GM18909 (cell line): Measurements from ENCODE around the gene DSG2.
"Not testable (repeated sequence)": the region's sequence is repeated elsewhere in the genome, so short reads cannot be mapped to it uniquely, and the experiment has no call there.

Experiments
- ATAC-seq: cut with Tn5 transposase; IDR thresholded peaks from one replicate; pipeline ENCODE4 v1.9.1; 2021; ENCODE audit warnings: mild to moderate bottlenecking; ENCODE audit not compliant: unreplicated experiment, poor library complexity

Gene DSG2

DNA sequence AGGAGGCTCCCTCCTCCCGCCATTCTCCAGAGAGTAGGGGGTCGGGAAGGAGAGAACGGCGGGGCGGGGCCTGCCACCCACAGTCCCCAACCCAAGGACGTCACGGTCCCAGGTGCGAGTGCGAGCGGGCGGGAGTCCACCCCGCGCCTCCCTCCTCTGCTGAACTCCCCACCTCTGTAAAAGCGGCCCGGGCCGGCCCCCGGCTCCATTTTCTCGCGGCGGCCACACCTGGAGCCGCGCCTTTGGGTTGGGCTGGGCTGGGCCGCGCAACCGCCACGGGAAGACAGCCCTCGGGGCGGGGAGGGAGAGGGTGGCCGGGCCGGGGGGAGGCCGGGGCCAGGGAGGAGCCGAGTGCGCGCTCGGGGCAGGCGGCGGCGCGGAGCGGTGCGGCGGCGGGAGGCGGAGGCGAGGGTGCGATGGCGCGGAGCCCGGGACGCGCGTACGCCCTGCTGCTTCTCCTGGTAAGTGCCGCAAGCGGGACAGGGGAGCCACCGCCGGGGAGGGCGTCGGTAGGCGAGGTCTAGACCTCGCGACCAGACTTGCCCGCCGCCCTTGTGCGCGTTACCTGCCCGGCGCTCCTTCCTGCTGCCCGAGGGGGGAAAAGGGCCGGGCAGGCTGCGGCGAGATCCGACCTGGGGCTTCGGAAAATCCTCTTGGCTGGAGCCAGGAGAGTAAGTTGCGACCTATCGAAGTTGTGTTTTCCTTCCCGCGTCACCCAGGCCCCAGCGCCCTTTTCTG lies at the start of gene DSG2:
TSS of gene DSG2 (plus strand) at position 342 of the 738 bp plus-strand sequence. CDS start at position 417, 75 bp downstream.
- peak; percentile 46 for ATAC-seq

DNA sequence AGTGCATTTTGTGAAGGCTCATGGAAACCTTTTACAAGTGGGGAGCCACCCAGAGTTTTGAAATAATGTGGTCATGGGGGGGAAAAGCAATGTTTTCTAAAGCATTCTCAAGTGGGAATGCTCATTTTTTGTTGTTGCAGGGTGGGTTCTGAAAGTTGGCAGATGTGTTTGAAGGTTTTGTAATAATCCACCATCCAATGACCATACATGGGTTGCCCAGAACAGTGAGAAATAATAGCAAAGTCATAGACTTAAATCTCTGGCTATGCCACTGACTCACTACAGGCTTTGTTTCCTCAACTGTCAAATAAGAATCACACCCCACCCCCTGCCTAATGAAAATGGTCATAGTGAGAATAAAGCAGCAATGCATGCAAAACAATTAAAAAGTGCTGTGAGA lies 47.6 kb upstream of the DSG2 start:
- ATAC-seq: no peak

DNA sequence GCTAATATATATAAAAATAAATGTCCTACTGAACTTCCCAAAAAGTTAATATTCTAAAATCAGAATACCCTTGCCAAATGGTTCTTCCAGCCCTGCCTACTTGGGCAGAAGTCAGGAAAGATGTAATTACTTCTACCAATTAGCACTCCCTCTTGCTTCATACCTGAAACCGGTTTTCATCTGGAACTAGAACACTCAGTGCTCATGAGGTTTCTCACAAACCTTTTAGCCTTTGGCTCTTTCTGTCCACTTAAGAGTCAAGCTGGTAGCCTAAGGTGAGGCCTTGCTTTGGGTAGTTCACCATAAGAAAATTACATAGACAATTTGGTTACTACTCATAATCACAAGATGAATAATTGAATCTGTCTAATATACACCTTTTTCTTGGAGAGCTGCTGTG lies 46.4 kb upstream of the DSG2 start:
- no peak for ATAC-seq

DNA sequence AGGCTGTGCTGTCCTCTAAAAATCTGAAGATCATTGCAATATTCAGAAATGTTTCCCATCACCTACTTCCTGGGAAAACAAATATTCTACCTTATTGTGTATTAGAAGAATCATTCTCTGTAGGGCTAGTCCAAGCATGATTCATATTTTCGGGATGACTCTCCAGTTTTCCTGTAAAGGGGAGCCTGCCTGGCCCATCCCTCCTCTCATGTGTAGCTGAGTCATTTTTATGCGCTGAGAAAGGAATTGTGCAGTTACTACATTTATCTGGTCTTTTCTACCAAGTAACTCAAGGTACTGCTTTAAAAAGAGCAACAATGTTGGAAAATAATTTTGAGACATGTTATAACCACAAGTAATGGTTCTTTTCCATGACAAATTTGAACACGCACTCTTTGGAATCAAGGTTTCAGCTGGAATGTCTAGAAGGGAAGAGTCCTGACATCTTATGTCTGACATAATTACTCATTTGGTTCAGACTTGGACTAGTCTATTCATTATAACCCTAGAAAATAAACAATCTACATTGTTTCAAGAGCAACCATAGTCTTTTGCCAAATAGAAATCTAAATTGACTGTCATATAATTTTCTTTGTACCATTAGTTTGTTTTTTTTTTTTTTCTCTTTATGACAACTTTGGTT lies 43.8 kb upstream of the DSG2 start:
- ATAC-seq: no peak

DNA sequence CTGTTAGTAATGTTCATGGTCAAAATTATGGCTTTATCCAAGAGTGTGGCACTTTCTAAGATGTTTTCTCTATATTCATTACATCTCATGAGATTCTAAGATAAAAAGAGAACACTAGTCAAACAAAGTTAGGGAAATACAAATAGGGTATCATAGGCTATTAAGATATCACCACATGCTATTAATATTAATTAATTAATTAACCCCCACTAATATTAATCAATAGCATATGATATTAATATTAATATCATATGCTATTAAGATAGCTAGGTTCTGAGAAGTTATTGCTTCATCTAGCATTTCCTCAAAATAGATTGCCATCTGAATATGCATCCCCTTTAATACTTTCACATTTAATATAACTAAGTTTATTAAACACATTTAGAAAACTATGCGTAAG lies 28.3 kb upstream of the DSG2 start:
- ATAC-seq: no peak

DNA sequence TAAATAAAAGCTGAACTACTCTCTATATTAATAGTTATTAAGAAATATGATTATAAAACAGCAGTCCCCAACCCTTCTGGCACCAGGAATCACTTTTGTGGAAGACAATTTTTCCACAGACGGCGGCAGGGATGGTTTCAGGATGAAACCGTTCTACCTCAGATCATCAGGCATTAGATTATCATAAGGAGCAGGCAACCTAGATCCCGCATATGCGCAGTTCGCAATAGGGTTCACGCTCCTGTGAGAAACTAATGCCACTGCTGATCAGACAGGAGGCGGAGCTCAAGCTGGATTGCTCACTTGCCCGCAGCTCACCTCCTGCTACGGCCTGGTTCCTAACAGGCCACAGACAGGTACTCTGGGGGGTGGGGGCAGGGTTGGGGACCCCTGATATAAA lies 19.3 kb upstream of the DSG2 start:
- no peak for ATAC-seq

DNA sequence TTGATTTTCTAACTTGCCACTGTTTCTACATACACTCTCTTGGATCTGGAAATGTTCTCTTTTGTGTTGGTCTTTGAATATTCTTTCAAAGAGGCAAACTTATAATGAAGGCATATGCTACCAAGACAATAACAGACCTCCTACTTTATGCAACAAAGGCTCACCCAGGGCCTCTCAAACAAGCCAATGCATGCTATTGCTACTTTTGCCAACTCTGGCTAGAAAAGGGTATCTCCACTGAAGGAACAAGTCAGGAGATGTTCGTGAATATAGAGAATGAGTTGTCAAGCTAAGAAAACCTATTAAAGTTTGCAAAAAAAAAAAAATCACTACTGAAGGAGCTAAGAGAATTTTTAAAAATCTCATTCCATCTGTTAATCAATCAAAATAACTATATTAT lies 15.9 kb upstream of the DSG2 start:
- no peak for ATAC-seq

DNA sequence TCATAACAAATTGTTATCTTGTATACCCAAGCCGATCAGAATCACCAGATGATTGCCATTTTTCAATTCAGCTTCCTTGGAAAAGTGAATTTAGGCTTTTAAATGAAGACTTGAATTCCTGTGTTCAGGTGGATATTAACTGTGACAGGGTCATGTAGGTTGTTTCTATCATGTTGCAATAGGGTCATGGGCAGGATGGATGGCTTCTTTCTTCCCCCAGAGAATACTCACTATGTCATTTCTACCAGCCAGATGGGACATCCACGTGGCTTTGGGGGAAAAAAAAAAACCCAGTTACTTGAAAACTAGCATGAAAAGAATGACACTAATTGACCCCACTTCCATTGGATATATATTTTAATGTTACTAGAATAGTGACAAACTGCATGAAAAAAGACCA lies 14.6 kb upstream of the DSG2 start:
- ATAC-seq: no peak

DNA sequence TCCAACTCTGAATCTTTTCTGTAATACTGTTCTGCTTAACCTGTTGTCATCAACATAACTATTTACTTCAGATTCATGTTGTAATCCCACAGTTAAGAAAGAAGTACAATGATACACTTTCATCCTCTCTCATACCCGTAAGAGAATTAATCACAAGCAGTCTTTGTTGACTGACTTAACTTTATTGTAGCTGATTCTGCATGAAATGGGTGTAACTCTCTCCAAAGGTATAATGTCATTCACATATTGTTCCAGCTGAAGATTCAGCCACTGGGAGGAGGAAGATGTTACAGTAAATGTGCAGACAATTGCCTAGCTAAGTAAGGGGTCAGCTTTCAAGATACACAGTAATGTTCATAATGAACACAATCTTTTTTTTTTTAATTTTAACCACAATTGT lies 13.5 kb upstream of the DSG2 start:
- no peak for ATAC-seq

DNA sequence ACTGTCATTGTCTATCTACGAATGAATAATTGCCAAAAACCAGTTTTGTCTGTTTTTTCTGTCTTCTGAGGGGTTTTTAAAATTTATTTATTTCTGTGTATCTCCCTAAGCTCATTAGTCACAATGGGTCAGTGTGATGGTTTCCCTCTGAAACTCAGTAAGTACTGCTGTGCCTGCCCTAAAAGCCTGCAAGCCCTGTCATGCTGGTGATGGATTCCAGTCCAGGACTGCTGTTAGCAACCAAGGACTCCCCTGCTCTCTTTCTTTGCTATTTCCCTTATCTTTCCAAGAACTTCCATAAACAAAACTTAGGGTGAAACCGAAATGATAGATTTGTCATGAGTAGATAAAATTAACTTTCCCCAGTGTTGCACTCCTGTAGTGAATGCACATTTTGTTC lies 11.8 kb upstream of the DSG2 start:
- ATAC-seq: no peak

DNA sequence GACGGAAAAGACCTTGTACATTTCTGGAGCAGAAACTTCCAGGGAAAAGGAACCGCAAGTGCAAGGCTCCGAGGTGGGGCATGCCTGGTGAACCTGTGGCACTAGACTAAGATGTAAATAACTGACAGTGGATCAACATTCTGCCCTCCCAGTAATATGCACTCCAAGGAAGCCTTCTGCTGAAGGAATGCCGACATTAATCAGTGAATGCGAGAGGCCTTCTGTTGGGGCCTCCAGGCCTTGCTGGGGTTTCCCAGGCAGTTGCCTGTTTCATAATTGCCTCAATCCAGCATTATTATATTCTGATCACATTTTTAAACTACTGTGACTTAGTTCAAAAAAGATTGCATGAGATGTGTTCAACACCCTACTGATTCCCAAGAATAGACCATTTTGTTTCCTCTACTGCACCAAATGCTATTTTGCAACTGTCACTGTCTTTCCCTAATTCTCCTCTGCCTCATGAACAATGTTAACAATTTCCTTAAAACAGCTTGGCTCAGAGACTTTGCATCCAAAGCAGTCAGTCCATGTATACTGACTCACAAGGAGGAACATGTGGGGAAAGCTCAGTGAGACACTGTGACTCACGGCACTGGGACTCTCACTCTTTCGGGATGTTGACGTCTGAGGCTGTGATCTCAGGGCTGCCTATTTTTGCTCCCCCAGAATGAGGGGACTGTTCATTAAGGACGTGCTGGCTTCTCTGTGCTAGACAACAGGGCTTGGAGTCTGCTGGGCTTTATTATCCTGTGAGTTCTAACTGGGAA lies 10.5 kb upstream of the DSG2 start:
- no peak for ATAC-seq

DNA sequence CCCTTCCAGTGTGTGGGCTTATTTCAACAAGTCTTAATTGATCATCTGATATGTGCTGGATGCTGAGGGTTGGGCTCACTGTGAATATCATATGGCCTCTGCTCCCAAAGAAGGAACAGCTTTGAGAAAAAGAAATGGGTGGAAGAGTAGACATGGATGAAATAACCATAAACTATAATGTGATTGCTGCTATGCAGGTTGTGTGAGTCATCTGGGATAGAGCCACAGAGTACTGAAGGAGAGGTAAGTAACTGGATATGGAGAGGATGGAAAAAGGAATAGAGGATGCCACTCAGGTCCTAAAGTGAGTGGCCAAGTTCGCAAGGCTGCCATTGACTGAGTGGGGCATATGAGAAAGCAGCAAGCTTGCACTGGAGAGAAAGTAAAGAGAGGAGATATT lies 8.7 kb upstream of the DSG2 start:
- ATAC-seq: no peak

DNA sequence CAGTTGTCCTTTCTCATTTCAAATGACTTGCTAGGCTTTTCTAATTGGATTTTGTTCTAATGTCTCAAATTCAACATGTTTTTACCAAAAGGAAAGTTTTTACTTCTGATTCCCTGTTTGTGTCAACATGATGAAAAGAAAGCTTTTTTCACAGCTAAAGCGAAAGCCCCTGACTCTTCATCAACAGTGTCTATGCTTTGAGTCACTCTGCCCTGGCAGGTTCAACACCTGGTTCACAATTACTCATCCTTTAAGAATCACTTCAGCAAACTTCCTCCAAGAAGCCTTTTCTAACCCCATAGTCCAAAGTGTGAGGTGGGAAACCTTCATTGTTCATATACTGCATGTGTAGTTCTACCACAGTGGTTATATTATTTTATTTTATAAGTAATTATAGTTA lies 7.6 kb upstream of the DSG2 start:
- peak; percentile 82 for ATAC-seq

DNA sequence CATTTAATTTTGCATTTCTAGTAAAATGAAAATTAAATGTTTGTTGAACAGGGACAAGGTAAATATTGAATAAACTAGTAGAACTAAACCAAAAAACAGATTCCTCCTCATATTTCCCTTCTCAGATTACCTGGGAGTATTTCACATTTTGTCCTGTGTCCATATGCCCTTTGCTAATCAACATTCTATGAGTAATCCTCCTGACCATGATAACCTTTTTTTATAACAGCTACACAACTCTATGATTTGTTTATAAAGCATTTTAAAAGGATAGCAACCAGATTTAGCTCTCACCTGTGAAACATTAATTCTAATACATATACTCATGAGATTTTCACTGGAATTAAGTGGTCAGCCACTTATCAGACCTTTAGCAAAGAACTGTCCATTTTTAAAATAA lies 7.1 kb upstream of the DSG2 start:
- no peak for ATAC-seq

DNA sequence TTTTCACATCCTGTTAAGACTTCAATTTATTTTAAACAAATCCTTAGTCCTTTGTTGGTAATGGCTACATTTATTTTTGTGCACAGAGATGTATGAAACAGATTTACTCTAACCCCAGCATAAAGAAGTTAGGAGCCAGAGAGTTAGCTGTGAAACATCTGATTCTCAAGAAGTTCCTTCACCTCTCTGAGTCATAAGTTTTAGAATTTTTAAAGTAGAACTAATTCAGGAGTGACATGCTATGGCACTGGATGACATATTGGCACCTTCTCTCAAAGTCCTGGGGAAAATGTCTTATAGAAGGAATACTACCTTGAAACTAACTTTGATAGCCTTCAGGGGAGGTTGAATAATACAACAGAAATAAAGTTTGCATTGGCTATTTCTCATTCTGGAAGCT lies 6.4 kb upstream of the DSG2 start:
- no peak for ATAC-seq

DNA sequence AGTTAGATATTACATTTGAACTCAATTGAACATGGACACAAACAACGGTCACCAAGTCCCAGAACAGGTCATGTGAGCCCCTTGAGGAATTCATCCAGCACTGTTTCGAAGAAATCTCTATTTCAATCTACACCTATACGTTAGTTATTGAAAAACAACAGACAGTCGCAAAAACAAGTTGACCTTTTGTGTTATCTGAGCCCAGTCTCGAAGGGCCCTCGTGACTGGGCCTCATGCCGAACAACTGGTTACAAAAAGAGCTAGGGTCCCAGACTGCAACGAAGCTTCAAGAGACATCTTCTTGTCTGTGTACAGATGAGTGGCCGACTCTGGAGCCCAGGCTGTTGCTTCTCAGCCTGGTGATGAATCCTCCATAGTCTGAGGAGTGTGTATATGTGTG lies 5.3 kb upstream of the DSG2 start:
- no peak for ATAC-seq

DNA sequence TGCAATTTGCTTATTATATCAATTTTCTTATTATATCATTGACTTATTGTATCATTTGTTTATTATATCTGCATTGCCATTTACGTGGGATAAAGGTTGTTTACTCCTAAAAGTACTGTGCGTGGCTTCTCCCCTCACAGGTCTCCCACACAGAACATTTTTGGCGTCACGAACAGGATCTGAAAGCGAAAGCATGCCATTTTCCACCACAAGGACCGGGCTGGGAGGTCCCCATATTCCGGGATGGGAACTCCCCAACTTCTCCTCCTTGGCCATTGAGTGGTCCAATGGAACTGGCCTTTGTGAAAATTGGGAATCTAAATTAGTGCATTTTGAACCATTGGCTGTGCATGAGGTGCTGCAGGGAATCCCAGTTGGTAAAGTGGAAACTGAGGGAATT lies 4.8 kb upstream of the DSG2 start:
- no peak for ATAC-seq

DNA sequence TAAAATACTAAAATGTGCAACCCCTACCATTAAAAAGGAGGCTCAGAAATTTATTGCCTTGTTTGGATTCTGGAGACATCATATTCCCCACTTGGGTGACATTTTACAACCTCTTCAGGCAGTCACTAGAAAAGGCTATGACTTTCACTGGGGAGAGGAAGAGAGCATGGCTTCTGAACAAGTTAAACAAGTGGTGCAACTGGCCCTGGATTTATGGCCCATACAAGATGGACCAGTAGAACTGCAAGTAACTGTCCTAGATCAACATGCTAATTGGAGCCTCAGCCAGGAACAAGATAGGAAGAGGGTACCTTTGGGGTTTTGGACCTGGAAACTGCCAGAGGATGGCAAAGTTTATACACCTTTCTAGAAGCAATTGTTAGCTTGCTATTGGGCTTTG lies 4.0 kb upstream of the DSG2 start:
- ATAC-seq: no peak

DNA sequence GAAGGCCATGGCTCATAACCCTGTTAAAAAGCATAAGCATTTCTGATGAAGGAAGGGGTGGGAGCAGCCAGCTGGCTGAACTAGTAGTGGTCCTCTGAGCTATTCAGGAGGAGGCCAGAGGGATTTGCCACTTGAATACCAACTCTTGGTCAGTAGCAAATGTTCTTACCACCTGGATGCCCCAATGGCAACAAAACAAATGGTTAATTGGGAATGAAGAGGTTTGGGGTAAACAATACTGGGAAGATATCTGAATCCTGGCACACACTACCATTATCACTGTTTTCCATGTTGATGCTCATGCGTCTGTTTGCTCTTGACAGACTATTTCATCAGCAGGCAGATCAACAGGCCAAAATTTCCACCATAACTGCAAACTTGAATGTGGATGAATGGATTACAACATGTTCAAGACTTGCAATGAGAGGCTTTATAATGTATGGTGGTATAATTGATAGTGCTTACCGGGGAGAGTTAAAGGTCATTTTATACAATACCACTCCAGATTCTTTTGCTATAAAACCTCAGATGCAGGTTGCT lies 3.2 kb upstream of the DSG2 start:
- not testable (repeated sequence) for ATAC-seq

DNA sequence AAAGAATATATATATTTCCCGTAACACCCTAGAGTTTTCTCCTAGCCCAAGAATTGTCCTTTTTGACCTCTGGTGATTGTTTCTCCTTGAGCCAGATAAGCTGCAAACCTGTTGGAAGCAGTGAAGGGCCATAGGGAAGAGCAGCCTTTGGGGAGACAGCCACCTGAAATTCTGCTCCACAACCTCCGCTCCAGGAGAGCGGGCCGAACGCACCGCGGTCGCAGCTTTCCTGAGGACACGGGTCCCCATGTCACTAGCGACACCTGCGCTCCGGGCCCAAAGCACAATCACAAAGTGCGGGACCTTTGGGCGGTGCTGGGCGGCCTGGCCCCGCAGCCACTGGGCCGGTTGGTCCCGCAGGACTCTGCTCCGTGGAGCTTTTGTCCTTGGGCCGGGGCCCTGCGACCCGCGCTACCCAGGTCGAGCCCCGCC lies 557 bp upstream of the DSG2 start:
- peak; percentile 19 for ATAC-seq
